HG03064 (cell line): ENCODE measurements around the gene CCDC12.
"Not testable (repeated sequence)": the region's sequence is repeated elsewhere in the genome, so short reads cannot be mapped to it uniquely, and the experiment has no call there.

ENCODE experiments used
- ATAC-seq: cut with Tn5 transposase; IDR thresholded peaks from one replicate; pipeline ENCODE4 v1.9.1; 2021; ENCODE audit warnings: low read depth; ENCODE audit not compliant: unreplicated experiment

CCDC12 gene

GRCh38 chr3:46927718-46928073 is 48.8 kb downstream of the CCDC12 start:
- ATAC-seq = no peak

DNA sequence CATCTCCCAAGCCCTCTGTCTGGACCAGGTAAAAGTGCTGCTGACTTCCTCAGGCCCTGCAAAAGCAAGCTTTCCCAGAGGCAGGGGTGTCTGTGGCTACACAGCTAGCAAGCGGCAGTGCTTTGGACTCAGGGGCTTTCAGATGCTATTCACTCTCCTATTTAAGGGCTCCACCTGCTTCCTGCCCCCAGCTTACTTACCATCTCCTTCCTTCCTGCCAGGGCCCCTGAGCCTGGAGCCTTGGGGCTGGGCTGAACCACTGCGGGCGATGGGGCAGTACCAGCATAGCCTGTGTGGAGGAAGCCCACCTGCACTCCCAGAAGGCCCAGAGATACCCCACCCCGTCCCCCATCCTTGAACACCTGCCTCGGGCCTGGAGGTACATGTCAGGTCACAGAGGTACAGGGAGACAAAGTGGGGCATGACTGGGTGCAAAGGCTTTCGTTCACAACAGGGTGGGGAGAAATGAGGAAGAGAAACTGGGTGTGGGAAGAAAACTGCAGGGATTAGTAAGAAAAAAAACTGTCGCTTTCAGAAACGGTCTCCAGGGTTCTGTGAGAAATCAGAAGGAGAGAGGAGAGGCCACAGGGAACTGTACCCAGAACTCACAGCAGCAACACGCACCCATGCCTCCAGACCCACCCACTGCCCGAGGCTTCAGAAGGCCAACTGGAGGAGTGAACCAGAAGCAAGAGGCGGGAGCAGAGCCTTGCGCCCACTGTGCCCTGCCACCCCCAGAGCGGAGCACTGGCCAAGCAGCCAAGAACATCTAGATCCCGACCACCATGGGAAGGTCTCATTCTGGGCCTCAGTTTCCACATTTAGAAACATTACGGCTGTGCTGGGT is 49.5 kb downstream of the CCDC12 start:
- peak; percentile 51 for ATAC-seq

- no peak for ATAC-seq
Measured at GRCh38 chr3:46926447-46926846, 50.1 kb downstream of the CCDC12 start.

DNA sequence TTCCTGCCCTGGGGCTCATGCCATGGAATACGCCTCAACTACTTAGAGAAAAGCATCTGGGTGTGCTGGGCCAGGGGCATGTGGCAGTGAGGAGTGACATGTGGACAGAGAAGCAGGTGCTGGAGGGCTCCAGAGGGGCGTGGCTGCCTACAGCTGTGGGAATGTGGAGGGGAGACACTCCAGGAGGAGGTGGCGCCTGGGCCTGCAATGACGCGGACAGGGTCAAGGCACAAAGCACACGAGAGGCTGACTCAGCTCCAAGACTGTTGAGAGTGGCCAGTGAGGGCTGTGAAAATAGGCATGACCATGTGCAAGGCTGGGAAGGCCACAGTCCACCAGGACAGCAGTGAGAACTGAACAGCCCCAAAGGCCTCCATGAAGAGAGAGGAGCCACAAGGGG is 50.5 kb downstream of the CCDC12 start:
- ATAC-seq = no peak

DNA sequence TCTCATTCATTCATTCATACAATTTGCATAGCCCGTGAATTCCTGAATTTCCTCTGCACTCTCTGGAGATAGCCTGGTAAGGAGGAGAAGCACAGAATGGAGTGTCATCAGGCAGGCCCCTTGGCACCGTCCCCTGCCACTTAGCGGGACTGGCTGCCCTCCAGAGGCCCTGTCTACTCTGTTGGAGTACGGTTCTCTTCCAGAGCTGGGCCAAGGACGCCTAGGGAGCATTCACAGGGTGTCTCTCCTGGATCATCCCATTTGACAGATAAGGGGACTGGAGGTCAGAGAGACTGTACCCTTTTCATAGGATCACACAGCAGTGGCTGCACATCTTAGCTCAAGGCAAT is 51.0 kb downstream of the CCDC12 start:
- no peak for ATAC-seq

GRCh38 chr3:46924921-46925584 is 51.5 kb downstream of the CCDC12 start:
- ATAC-seq = no peak

DNA sequence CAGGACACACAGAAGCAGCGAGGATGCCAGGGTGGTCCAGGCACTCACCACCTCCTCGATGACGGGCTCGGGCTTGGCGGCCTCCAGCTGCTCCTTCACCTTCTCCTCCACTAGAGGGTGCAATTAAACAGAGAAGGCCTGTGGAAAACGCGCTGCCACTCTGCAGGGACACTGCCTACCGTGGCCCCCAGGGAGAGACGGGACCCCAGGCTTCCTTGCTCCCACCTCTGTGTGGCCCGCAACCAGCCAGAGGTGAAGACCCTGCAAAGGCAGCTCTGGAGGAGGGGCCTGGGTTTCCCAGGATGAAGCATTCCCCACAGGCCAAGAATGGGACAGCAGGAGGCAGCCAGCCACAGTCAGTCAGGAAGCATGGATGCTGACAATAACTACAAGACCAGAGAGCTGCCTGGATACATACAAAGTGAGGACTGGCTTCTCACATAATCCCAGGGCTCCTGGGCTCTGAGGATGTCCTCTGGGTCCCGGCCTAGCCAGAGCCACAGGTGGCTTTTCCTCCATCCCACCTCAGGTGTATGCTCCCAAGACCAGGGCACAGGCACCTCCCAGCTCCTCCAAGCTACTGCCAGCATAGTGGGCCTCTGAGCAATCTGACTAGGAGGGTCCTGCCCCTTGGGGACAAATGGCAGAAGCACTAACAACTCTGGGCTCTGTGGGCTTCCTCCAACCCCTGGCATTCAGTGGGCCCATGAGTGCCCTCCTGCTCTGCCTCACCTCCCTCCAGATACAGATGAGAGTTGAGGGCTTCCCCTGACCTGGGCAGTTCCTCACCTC is 52.8 kb downstream of the CCDC12 start:
- ATAC-seq = no peak

DNA sequence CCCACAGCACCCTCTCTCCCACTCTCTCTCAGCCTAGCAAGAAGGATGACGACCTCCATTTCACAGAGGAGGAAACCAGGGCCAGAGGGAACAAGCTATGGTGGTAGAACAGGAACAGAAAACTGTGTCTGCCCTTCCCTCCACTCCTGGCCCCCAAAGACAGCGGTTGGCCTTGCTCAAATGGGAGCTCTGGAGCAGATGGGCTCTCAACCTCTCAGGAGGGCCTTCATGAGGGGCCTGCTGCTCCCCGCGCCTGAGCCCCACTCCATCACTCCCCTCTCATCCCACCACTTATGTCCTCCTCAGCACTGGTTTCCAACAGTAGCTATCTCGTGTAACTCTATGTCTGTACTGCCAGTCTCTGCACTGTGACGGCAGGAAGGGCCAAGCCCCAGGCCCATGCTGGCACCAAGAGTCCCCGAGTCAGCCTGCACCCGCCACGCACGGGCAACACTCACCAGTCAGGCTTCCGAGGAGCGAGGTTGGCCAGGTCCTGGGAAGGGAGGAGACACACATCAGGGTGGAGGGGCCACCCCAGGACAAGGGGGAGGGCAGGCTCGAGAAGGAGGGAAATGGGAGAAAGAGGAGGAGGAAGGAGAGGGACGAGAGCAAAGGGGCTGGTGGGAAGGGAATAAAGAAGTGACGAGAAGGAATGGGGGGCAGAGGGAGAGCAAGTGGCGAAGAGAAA is 53.5 kb downstream of the CCDC12 start:
- ATAC-seq = no peak

DNA sequence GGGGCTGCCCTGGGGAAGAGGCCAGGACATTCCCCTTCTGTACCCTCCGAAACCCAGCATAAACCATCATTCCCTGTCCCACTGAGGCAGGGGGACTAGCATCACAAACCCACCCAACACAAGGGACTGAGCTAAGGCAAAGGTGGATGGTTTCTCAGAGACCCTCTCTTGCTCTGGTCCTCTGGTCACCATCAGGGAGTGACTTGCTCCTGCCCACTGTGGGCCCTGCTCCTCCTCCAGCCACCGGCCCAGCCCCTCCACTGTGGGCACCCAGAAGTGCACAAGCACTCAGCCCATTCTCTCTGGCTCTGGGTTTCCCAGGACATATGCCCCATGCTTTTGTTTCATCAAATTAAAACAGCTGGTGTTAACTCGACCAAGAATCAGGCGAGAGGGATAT is 54.1 kb downstream of the CCDC12 start:
- no peak for ATAC-seq

DNA sequence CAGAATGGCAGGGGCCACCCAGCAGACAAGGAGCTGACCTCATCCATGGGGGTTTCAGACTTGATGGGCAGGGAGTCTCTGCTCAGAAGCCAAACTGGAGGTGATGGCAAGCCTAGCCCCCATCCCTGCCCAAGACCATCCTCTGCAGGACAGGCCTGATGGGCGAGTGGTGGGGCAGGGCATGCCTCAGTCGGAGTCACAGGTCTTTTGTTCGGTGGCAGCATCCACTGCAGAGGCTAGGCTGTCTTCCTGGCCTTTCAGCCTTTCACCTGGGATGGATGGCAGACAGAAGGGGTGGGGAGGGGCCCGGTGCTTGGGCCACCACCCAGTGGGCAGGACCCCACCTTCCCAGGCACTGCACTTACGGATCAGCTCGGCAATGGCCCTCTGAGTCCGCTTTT is 54.7 kb downstream of the CCDC12 start:
- no peak for ATAC-seq

DNA sequence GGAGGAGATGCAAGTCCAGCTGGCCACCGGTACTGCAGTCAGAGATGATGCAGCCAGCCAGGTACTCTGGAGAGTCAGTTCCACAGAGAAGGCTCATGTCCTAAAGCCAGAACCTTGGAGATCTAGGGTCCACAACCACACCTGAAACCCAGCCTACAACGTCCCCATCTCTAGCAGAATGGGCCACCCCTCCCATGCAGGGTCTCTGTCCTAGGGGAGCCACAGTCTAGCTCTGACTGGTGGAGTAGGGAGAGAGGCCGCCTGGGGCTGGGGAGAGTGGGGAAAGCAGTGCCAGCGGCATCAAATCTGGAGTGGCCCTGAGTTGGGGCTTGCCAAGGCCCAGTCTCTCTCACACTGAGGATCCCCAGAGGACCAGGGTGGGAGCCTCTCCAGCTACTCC is 55.5 kb downstream of the CCDC12 start:
- ATAC-seq = no peak

DNA sequence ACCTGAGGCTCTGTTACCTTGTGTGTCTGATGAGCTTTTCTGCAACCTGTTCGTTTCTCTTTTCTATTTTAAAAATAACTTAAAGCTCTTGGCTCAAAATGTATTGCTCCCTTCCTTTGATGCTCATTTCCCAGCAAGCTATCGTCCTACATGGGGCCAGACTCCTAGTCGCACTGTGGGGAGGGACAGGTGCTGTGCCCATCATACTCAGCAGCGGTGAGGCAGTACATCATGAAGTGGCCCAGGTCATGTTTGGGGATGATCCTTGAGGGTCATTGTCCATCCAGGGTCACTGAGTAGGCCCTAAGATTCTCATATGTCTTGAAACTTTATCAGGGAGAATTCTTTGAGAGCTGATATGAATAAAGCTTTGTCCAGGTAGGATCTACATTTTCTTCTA is 57.9 kb downstream of the CCDC12 start:
- ATAC-seq = no peak

DNA sequence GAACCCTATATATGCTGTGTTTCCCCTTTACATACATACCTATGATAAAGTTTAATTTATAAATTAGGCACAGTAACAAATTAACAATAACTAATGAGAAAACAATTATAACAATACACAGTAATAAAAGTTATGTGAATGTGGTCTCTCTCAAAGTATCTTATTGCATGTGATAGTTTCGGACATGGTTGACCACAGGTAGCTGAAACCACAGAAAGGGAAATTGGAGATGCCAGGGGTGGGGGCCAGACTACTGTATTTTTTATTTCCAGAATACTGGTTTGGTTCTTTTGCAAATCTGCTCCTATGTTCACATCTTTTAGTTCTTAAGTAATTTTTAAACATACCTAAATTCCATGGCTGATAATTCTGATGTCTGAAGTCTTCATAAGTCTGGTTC is 58.3 kb downstream of the CCDC12 start:
- ATAC-seq = no peak

DNA sequence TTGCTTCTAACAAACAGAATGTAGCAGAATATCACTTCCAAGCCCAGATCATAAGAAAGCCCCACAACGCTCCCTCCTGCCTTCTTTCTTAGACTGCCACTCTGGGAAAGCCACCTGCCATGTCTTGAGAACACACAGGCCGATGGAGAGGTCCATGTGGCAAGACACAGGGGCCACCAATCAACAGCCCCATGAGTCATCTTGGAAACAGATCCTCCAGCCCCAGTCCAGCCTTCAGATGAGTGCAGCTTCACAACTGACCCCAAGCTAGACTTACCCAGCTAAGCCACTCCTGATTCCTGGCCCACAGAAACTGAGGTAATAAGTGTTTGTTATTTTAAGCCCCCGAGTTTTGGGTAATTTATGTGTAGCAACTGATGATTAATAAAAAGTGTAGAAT is 59.3 kb downstream of the CCDC12 start:
- no peak for ATAC-seq

DNA sequence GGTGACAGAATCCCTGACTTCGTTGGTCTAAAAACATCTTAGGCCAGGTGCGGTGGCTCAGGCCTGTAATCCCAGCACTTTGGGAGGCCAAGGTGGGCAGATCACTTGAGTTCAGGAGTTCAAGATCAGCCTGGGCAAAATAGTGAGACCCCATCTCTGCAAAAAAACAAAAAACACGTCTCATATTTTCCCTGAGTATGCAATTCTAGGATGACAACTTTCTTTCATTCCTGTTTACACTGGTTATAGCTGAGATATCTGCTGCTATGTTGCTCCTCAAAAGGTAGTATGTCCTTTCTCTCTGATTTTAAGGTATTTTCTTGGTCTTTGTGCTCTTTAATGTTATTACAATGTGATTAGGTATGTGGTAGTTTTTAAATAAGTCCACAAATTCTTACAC is 59.7 kb downstream of the CCDC12 start:
- no peak for ATAC-seq

DNA sequence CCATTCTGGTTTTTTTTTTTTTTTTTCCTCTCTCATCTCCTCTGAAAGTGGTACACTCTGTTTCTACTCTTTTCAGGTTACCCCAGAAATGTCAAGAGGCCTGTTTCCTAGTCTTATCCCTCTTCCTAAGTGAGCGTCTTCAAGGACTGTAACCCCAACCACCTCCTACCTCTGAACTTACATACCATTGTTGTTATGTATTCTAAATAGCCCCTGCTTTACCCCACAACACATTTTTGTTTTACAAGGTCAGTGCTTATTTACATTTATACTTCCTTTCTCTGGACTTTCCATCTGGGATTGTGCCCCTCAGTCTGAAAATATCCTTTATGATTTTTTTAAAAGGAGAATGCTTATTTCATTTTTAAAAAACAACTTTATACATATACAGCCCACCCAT is 60.3 kb downstream of the CCDC12 start:
- ATAC-seq = no peak

GRCh38 chr3:46915297-46915822 is 61.2 kb downstream of the CCDC12 start:
- no peak for ATAC-seq

DNA sequence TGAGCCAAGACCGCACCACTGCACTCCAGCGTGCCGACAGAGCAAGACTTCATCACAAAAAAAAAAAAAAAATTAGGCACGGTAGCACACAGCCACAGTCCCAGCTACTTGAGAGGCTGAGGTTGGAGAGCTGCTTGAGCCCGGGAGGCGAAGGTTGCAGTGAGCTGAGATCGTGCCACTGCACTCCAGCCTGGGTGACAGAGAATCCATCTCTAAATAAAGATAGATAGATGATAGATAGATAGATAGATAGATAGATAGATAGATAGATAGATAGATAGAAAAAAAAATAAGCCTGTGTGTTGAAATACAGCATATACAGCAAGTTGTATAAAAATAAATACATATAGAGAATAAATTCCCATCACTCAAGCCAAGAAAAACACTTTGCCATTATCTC is 61.7 kb downstream of the CCDC12 start:
- no peak for ATAC-seq

- no peak for ATAC-seq
Measured at GRCh38 chr3:46913644-46914043, 62.9 kb downstream of the CCDC12 start.

DNA sequence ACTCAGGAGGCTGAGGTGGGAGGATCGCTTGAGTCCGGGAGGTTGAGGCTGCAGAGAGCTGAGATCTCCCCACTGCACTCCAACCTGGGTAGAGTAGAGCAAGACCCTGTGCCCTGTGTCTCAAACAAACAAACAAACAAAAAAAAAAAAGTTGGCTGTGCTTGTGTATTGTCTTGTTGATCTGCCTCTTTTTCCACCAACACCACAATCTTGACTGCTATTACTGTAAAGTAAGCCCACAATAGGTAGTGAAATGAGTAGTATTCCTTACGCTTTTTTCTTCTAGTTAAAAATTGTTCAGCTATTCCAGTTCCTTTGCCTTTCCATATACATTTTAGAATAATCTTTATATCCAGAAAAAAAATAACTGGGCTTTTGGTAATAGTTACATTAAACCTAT is 63.6 kb downstream of the CCDC12 start:
- no peak for ATAC-seq

GRCh38 chr3:46910914-46911313 is 65.6 kb downstream of the CCDC12 start:
- not testable (repeated sequence) for ATAC-seq
